Smooth muscle cell (in vitro differentiated cells): ENCODE measurements around the gene PLCG2. TPM values are rescaled to one million over a fixed set of nuclear protein-coding genes. Genes with fewer than 3 reads are reported as not detected.

Experiments used
- DNase-seq: peaks from one replicate; lab custom pipeline; 2025; ENCODE audit not compliant: unreplicated experiment; lab: John Stamatoyannopoulos, UW
- H2AFZ ChIP-seq: fragments of 200-600 bp; sonication (generic); 2 replicates; pipeline ENCODE4 v1.6.0; 2016; ENCODE audit warnings: antibody characterized with exemption, low read depth, mild to moderate bottlenecking
- H3F3A ChIP-seq: fragments of 200-600 bp; sonication (generic); 2 replicates; pipeline ENCODE4 v1.6.0; 2017; ENCODE audit warnings: antibody characterized with exemption, low read depth
- H3K27ac ChIP-seq: fragments of 200-600 bp; sonication (generic); 2 replicates; pipeline ENCODE4 v1.5.1; 2016; ENCODE audit warnings: low read depth, mild to moderate bottlenecking
- H3K27me3 ChIP-seq: fragments of 200-600 bp; sonication (generic); 2 replicates; pipeline ENCODE4 v1.6.1; 2016; ENCODE audit warnings: low read depth, mild to moderate bottlenecking
- H3K36me3 ChIP-seq: fragments of 200-600 bp; sonication (generic); 2 replicates; pipeline ENCODE4 v1.5.1; 2016; ENCODE audit warnings: low read depth
- H3K4me1 ChIP-seq: fragments of 200-600 bp; sonication (generic); 2 replicates; pipeline ENCODE4 v1.5.1; 2016; ENCODE audit warnings: low read depth
- H3K4me2 ChIP-seq: fragments of 200-600 bp; sonication (generic); 2 replicates; pipeline ENCODE4 v1.6.0; 2016; ENCODE audit warnings: mild to moderate bottlenecking
- H3K4me3 ChIP-seq: fragments of 200-600 bp; sonication (generic); 2 replicates; pipeline ENCODE4 v1.5.1; 2016; ENCODE audit warnings: mild to moderate bottlenecking
- H3K79me2 ChIP-seq: fragments of 200-600 bp; sonication (generic); 2 replicates; pipeline ENCODE4 v1.6.0; 2016; ENCODE audit warnings: low read depth, mild to moderate bottlenecking
- H3K9ac ChIP-seq: fragments of 200-600 bp; sonication (generic); 2 replicates; pipeline ENCODE4 v1.6.0; 2016; ENCODE audit warnings: low read depth
- H3K9me3 ChIP-seq: fragments of 200-600 bp; sonication (generic); replicated peaks from 2 replicates; pipeline ENCODE4 v1.5.1; 2016; ENCODE audit warnings: low read depth
- H4K20me1 ChIP-seq: fragments of 200-600 bp; sonication (generic); 2 replicates; pipeline ENCODE4 v1.6.0; 2016; ENCODE audit warnings: low read depth
- CTCF ChIP-seq: fragments of 200-600 bp; sonication (generic); IDR thresholded peaks from 2 replicates; pipeline ENCODE4 v1.5.1; 2017; ENCODE audit warnings: borderline replicate concordance, mild to moderate bottlenecking, antibody characterized with exemption; ENCODE audit not compliant: insufficient read depth, poor library complexity, severe bottlenecking
- WGBS: methylation state at CpG from one replicate; pipeline ENCODE4 v1.1.7; 2016; ENCODE audit warnings: low lambda C conversion rate; 5-methylcytosine and 5-hydroxymethylcytosine counted together
- polyA plus RNA-seq: library from polyadenylated mRNA; unstranded; fragments of >200 nt; fragmentation: Nextera tagmentation; extraction: Ambion mirVana; gene quantifications from 2 replicates; pipeline ENCODE4 v1.2.1, GENCODE V29; 2016
- total RNA-seq: library from RNA; depleted of rRNA; stranded (reverse); fragments of >200 nt; gene quantifications from 2 replicates; pipeline ENCODE4 v1.2.3, GENCODE V29; 2014

The PLCG2 gene
- total and polyA plus RNA-seq, 2 experiments from 2014 or later, result 1.7 TPM; not detected in 1

- Histone ChIP-seq H3K36me3 (no peaks in the 10 kb centered on the region), H3K4me1 (no peaks in the 10 kb centered on the region), H3K4me2 (no peak overlapping the region), H4K20me1 (no peaks in the 10 kb centered on the region), H3K4me3 (no peak overlapping the region), H3K9ac (no peak overlapping the region), H3F3A (no peaks in the 10 kb centered on the region), H3K27ac (no peak overlapping the region), H3K79me2 (no peaks in the 10 kb centered on the region), H3K9me3 (no peaks in the 10 kb centered on the region), H3K27me3 (no peaks in the 10 kb centered on the region), H2AFZ (no peak overlapping the region)
- 94% methylated on average over 6 of the region's 6 CpGs for WGBS
- no peak for TF ChIP-seq CTCF
- DNase-seq, result no peak
Observed at GRCh38 chr16:81901484-81901883, 122.4 kb downstream of the PLCG2 start.

- 84% methylated on average over 9 of the region's 9 CpGs for WGBS
- Histone ChIP-seq H3K27ac (no peak overlapping the region), H3K4me1 (no peaks in the 10 kb centered on the region), H3K9me3 (no peaks in the 10 kb centered on the region), H3K4me2 (no peak overlapping the region), H3K36me3 (no peaks in the 10 kb centered on the region), H3K4me3 (no peak overlapping the region), H3F3A (no peaks in the 10 kb centered on the region), H3K79me2 (no peaks in the 10 kb centered on the region), H4K20me1 (no peaks in the 10 kb centered on the region), H3K27me3 (no peaks in the 10 kb centered on the region), H3K9ac (no peak overlapping the region), H2AFZ (no peak overlapping the region)
- no peak for TF ChIP-seq CTCF
- no peak for DNase-seq
Observed at GRCh38 chr16:81902025-81902424, 122.9 kb downstream of the PLCG2 start.

- Histone ChIP-seq H3K9me3 (no peaks in the 10 kb centered on the region), H3K27me3 (no peaks in the 10 kb centered on the region), H3K9ac (no peak overlapping the region), H3K4me1 (no peaks in the 10 kb centered on the region), H4K20me1 (no peaks in the 10 kb centered on the region), H2AFZ (no peak overlapping the region), H3K4me3 (no peak overlapping the region), H3K27ac (no peak overlapping the region), H3K36me3 (no peaks in the 10 kb centered on the region), H3K4me2 (no peak overlapping the region), H3F3A (no peaks in the 10 kb centered on the region), H3K79me2 (no peaks in the 10 kb centered on the region)
- DNase-seq, result no peak
- WGBS, result 94% methylated on average over 8 of the region's 8 CpGs
- no peak for TF ChIP-seq CTCF
Observed at GRCh38 chr16:81904320-81904719, 125.2 kb downstream of the PLCG2 start.

- no peaks in the 10 kb centered on the region for H3K27me3 ChIP-seq
- H3K4me1 ChIP-seq, result no peaks in the 10 kb centered on the region
- no peak for TF ChIP-seq CTCF
- H3K27ac ChIP-seq, result no peak overlapping the region
- H2AFZ ChIP-seq, result no peak overlapping the region
- H3K79me2 ChIP-seq, result no peaks in the 10 kb centered on the region
- H3K4me2 ChIP-seq, result no peak overlapping the region
- no peaks in the 10 kb centered on the region for H3K9me3 ChIP-seq
- H4K20me1 ChIP-seq, result no peaks in the 10 kb centered on the region
- no peak overlapping the region for H3K4me3 ChIP-seq
- H3K36me3 ChIP-seq, result no peaks in the 10 kb centered on the region
- H3K9ac ChIP-seq, result no peak overlapping the region
- no peak for DNase-seq
- 76% methylated on average over 7 of the region's 7 CpGs for WGBS
- H3F3A ChIP-seq, result no peaks in the 10 kb centered on the region
Observed at GRCh38 chr16:81905277-81905676, 126.2 kb downstream of the PLCG2 start.
